ENCODE data around the gene UBAC2. TPM values are rescaled to one million over a fixed set of nuclear protein-coding genes. Genes with fewer than 3 reads are reported as not detected.
A peak's percentile ranks its signal among the peaks of the same experiment; 100 is the strongest.
"Not testable (repeated sequence)": the region's sequence is repeated elsewhere in the genome, so short reads cannot be mapped to it uniquely, and the experiment has no call there.

The UBAC2 gene
- total RNA-seq, 1 donor from 2014 or later: 61.2 TPM

DNA sequence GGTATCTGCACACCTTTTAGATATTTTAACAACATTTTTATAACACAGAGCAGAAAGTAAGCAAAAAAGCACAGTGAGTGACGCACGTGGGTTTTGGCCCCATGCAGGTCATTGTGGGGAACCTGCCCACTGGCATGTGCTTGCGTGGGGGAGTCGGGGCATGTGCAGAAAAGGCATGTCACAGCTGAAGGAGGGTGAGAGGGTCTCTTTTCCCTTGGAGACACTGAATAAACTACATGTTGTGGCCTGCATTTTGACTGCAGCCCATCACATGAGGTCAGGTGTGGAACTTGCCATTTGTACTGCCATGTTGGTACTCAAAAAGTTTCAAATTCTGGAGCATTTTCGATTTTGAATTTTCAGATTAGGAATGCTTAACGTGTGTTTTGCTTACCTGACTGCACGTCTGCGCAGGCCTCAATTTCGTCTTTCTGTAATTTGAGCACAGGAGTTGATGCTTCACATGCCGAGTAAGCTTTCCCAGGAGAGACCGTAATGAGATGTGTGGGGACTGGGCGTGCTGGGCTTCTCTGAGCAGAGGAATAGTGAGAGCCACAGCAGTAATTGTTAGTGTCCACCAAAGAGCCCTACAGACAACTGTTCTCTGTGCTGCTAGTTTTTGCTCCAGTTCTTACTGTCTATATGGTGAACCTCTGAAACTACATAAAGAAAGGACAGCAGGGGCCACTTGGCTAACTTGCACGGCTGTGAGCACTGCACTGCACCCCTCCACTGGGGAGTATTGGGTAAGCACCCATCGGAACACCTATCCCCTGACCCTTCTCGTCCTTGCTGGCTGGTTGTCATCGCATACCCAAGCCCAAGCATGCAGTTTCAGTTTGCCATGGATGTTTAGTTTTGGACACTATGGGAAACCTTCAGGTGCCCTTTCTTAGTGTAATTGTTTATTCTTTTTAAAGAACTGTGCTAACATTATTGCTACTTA, 179.5 kb downstream of the UBAC2 start:
- peak; percentile 51 for DNase-seq (ENCODE audit: low spot score)
- intact Hi-C loops (cut with DNase I): no loop called here

DNA sequence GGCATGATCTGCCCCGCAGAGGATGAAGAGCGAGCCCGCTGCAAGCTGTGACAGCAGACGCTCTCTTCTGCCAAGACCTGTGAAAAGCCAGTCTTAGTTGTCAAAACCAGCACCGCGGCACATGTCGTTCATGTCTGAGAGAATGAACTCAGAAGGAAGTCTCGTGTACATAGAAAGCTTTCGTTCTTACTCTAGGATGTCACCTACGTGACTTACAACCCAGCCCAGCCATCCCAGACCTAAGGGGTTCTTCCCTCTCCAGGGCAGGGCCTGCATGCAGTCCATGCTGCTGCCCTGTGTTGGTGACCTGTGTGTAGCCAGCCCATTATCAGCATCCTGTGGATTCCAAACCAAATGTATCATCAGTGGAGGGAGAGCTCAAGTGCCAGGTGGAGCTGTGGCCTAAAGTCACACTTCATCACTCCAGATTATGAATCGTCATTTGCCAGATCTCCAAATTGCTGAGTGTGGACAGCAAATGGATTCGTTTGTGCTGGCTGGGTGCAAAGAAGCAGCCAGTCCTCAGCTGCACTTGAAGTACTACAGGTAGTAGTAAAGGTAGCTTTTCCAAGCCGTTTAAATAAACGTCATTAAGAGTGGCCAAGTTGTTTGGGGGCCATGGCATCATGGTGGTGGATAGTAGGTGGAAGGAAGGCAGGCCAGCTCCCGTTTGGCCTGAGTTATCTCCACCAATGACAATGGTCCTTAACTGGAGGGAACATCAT, 180.4 kb downstream of the UBAC2 start:
- peak; percentile 74 for DNase-seq (ENCODE audit: low spot score)
- intact Hi-C loops (cut with DNase I): no loop called here

DNA sequence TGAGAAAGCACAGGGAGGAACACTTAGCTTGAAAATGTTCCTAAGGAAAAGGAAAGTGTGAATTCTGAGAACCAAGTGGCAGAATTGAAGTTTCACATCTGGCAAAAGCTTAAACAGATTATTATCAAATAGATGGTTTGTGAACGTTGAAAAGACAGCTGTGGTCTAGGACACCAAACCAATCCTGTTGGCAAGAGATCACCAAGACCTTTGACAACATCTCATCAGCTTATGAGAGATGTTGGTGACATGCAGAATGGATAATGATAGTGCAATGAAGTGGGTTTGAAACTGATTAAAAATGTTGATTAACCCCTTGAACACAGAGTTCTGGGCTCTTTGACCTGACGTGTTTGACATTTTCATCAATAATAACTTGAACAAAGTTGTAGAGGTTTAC, 181.1 kb downstream of the UBAC2 start:
- DNase-seq (ENCODE audit: low spot score): no peak
- intact Hi-C loops (cut with DNase I): no loop called here

DNA sequence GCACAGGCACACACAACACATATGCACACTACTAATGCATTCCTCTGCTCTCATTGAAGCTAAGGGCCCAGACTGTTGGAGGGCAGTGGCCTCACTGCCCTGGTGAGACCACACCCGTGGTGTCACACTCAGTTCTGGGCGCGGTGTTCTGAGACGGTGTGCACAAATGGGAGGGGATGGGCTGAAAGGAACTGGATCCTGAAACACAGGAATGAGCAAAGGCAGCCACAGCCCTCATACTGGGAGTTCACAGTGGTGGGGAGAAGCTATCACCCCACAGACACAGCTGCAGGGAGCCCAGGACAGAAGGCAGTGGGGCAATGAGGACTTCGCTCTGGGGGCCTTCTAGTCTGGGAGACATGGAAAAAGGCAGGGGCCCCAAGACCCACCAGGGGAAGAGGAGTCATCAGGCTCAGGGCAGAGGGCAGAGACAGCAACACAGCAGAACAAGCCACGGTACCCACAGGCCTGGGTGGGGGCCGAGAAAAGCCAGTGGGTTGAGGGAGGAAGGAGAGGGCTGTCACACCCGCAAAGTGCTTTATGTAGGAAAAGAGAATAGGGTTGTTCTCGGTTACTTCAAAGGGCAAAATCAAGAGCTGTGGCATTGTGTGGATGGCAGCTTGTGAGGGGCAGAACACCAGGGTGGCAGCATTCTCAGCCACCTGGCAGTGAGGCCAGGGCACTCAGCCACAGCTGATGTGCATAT, 181.9 kb downstream of the UBAC2 start:
- DNase-seq (ENCODE audit: low spot score): peak; percentile 56
- intact Hi-C loops (cut with DNase I): no loop called here

DNA sequence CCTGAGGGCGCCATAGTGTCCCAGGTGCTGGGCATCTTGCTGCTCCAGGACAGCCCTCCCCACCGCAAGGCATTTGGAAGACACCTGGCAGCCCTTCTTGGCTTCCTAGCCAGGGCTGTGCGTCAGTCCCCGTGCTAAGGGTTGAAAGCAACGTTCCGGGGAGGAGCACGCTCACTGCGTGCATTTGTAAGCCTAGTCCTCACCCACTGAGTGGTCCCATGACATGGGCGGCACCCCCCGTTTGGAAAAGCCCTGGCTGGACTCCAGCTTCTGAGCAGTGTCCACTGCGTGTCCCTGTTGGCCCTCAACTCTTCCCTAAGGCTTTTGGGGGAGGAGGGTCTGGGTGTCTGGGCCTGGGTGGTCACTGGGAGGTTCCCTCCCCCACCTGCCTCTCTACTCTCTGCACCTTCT, 182.9 kb downstream of the UBAC2 start:
- DNase-seq (ENCODE audit: low spot score): peak; percentile 41
- intact Hi-C loops (cut with DNase I): no loop called here

DNA sequence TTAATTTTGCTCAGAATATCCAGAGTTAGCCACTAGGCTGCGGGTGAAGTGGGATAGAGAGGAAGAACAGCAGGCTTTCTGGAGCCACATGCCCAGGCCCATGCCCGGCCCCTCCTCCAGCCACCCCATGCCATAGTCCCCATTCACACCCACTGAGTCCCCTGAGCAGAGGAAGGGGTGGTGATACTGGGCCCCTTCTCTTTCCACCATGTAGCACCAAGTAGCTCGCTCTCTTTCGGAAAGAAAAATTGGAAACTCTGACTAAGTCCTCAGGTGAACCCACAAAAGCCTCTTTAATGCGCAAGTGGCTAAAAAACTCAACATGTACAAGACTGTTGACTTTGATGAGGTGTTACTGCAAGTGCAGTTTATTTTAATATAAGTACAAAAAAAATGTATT, 183.3 kb downstream of the UBAC2 start:
- intact Hi-C loops (cut with DNase I): no loop called here

DNA sequence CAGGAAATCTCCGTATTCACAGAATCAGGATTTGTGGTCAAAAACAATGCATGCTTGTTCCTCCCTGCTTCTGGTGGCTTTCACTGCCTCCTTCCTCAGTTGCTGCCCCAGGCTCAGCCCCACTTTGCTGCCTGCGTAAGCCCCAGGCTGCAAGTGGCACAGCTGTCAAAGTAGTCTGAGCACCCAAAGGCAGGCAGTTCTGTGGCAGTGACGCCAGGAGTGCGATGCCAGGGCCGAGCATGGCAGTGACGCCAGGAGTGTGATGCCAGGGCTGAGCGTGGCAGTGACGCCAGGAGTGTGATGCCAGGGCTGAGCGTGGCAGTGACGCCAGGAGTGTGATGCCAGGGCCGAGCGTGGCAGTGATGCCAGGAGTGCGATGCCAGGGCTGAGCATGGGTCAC, 183.8 kb downstream of the UBAC2 start:
- DNase-seq (ENCODE audit: low spot score): peak; percentile 57
- intact Hi-C loops (cut with DNase I): no loop called here

More for the DNA sequence above, 183.3 kb downstream of the UBAC2 start:
- DNase-seq (ENCODE audit: low spot score): no peak

DNA sequence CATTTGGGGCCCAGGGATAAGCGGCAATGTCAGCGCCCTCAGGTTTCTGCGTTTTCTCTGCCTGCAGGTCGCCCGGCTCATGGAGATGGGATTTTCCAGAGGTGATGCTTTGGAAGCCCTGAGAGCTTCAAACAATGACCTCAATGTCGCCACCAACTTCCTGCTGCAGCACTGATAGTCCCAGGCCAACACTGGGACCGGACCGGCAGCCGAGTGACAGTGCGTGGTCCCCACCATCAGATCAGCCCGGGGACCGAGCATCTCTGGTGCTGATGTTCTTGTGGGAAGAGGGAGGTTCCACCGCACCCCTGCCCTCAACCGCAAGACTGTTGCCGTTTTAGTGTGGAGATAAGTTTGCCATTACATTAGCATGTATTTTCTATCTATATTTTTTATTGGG, 184.5 kb downstream of the UBAC2 start:
- intact Hi-C loops (cut with DNase I): no loop called here

DNA sequence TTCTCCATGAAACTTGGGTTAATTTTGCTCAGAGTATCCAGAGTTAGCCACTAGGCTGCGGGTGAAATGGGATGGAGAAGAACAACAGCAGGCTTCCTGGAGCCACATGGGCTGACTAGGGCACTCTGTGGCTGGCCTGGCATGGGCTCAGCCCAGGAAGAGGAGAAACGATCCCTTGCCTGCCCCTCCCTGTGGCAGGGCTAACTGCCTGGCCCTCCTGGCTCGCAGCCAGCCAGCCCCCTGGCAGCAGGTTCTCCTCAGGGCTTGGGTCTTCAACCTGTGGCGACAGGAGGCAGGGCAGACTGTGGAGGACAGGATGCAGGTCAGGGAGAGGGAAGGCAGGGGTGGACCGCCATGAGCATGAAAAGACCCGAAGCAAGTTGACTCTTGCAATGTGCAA, 185.3 kb downstream of the UBAC2 start:
- DNase-seq (ENCODE audit: low spot score): peak; percentile 63
- intact Hi-C loops (cut with DNase I): no loop called here

More for the DNA sequence above, 184.5 kb downstream of the UBAC2 start:
- DNase-seq (ENCODE audit: low spot score): peak; percentile 24

DNA sequence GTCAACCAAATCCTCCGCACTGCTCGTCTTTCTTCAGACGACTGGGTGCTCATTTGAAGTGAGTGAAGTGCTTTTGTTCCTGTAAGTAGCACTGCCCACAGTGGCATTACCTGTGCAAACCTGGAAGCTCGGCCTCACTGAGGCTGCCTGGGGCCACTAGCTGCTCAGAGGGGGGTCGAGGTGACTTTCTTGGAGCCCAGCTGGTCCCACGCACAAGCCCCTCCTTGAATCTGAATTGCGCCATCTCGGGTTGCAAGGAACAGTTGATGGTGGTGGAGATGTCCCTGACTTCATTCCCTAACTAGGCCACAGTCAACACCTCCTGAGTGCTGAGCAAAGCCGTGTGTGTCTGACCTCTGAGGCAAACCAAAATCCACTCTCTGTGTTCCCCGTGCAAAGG, 185.8 kb downstream of the UBAC2 start:
- intact Hi-C loops (cut with DNase I): no loop called here
- DNase-seq (ENCODE audit: low spot score): peak; percentile 55

DNA sequence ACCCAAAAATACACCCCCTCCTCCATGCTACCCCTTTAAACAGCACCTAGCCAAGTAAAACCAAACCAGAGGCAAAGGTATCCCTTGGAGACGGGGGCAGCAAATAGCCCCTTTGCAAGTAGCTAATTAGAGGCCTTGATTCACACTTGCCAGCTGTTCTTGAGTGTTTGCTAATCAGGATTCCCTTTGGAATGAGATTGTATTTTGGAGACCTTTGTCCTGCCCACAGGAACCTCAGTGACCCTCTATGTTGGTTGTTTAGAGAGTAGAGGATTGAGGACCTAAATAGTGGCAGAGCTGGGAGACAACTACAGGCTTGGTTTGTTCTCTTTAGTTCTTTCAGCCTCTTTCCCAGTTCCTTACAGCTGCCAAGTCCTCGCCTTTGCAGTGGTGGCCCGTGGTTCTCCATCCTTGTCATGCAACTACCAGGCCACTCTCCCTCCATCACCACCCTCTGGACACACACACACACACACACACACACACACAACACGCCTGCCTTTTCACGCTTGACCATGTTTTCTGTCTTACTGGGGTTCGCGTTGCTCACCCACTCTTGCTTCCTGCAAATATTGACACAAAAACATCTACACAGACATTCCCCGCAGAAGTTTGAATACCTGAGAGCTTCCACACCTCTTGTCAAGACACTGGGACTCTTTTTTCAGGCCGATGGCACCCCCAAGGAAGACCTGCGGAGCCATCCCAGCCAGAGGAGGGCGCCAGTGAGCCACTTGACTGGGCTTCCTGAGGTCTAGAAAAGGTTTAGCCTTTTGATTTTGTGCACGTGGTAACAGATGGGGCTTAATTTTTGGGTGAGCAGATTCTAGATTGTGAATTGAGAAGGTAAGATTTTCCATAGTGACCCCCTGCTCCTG, 186.5 kb downstream of the UBAC2 start:
- intact Hi-C loops (cut with DNase I): no loop called here
- peak; percentile 70 for DNase-seq (ENCODE audit: low spot score)

DNA sequence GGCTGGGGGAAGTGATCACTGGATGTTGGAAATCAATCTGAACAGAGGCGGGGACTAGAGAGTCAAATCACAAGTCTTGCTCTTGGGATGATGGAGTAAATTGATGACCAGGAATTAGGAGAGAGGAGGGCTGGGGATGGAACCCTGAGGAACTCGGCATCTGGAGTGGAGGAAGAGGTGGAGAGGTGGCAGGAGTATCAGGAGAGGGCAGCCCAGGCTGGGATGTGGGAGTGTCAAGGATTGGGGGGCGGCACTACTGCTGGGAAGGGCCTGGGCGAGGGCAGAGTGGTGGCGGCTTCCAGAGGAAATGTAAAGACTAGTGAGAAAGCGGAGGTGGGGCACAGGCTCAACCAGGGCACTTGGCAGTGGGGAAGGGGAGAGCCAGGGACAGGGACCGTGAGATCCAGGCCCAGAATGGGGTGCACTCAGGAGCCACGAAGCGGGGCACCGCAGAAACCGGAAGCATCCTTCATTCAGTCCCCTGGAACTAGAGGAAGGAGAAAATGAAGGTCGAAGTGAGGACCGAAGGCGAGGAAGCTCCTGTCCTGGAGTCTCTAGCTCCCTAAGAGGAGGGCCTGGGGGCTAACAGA, 187.8 kb downstream of the UBAC2 start:
- peak; percentile 67 for DNase-seq (ENCODE audit: low spot score)
- intact Hi-C loops (cut with DNase I): no loop called here

DNA sequence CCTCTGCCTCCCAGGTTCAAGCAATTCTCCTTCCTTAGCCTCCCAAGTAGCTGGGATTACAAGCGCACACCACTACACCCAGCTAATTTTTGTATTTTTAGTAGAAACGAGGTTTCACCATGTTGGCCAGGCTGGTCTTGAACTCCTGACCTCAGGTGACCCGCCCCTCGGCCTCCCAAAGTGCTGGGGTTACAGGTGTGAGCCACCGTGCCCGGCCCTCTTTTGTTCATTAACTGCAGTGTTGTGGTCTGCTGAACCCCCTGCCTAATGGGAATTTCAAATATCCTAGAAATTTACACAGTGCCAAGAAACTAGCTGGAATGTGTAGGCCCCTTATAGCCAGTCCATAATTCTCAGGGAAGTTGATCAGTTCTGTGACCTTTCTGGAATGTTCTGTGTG, 188.4 kb downstream of the UBAC2 start:
- intact Hi-C loops (cut with DNase I): not testable (repeated sequence)
- DNase-seq (ENCODE audit: low spot score): peak; percentile 39

DNA sequence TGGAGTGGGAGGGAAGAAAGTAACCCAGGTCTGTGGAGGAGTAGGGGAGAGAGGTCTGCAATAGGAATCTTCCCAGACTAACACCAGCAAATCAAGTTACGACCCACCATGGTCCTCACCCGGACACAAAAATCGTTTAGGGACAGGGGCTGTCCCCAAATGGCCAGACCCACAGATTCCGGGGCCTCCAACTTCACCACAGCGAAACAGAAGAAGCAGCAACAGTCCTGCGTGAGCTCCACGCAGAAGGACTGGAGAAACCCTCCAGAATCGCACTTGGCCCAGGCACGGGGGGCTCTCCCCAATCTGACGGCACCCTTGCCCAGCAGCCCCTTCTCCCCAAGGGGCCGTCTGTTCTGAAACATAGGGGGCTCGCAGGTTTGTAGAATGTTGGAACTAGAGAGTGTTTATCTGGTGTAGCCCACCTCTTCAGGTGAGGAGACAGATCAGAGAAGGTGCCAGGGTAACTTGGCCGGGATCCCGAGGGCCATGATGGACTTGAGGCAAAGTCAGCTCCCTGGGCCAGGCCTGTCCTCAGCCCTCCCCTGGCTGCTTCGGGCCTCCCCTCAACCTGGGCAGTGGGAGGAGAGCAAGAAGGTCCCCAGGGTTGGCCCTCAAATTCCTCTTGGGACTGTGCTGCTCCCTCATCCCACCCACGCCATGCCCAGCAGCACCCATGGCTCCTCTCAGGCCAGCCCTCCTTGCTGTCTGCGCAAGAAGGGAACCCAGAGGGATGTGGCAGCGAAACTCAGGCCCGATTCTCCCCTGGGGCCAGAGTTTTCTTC, 189.1 kb downstream of the UBAC2 start:
- intact Hi-C loops (cut with DNase I): no loop called here
- DNase-seq (ENCODE audit: low spot score): peak; percentile 68

DNA sequence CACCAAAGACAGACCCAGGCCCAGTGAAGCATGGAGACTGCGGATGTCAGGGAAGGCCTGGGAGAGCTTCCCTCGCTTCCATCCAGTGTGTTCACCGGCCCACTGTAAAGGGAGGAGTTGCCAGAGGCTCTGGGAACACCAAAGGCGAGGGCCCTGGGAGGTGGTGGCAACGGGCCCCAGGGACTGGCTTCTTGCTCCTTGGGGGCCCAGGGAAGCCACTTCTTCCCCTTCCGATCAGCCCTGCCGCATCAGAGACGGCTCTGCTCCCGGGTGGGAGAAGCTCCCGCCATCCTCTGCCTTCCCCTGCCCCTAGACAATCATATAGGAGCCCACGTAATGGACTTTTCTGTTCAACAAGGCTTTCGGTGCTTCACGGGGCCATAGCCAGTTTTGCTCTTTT, 189.9 kb downstream of the UBAC2 start:
- no peak for DNase-seq (ENCODE audit: low spot score)
- intact Hi-C loops (cut with DNase I): no loop called here

DNA sequence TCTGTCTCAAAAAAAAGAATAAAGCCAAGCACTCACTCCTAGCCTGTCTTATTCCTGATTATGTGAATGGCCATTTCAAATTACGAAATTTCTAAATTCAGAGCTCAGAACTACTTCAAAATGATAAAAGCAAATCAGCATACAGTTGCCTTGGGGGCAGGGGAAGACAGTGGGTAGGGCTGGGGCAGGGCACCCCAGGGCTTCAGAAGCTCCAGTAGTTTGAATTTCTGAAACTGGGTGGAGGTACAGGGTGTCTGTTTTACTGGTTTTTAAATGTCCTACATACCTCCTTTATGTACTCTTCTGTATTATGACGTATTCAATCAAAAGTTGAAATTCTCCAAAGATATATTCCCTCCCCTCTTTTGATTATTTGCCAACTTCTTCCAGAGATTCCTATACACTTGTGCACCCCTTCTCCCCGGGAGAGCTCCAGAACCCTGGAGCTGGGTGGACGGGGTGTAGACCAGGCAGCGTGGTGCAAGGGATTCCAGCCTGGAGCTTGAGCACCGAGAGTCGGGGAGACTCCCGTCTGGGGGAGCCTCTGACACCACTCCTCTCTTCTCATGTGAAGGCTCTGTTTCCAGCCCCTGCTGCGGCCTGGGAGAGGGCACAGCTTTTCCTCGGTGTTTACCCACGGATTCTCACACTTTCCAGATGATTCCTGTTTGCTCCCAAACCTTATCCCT, 191.3 kb downstream of the UBAC2 start:
- peak; percentile 60 for DNase-seq (ENCODE audit: low spot score)
- intact Hi-C loops (cut with DNase I): no loop called here

DNA sequence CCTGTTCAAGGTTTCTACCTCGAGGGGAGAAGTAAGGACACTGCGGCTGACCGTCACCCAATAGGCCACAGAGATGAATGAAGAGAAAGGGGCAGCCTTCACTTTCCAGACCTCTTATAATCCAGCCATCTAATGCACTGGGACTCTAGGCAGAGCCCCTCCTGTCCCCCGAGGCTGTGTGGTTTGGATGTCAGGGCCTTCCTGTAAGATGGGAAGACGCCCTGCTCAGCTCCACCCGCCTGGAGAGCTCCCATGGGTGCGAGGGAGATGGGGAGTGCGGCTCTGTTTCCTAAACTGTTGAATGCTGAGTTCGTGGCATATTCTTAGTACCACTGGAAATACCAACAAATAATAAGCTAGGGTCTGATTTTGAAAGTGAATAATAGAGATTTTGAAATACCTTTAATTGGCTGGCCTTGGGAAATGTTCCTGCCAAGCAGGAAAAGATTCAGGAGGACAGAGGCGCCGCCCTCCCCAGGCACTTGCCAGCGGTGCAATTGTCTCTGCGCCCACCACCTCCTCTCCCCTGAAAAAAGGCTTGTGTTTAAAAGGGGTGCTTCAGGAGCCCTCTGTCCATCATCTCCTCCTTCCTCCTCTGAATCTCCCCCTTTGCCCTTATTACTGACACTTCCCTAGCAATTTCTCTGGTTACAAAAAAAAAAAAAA, 191.9 kb downstream of the UBAC2 start:
- peak; percentile 67 for DNase-seq (ENCODE audit: low spot score)
- intact Hi-C loops (cut with DNase I): no loop called here

All from cardiac septum (tissue), 1 donor.